GM23248 (cell line): Measurements from ENCODE around the gene COL26A1.

Experiments used
- EZH2 ChIP-seq: fragments of 200-600 bp; sonication (generic); IDR thresholded peaks from 2 replicates; pipeline ENCODE4 v1.6.1; 2018; ENCODE audit warnings: antibody characterized with exemption, mild to moderate bottlenecking; ENCODE audit not compliant: insufficient read depth, poor library complexity, severe bottlenecking
- EZH2phosphoT487 ChIP-seq: fragments of 200-600 bp; sonication (generic); IDR thresholded peaks from 2 replicates; pipeline ENCODE4 v1.6.1; 2018; ENCODE audit warnings: antibody characterized with exemption, moderate library complexity, mild to moderate bottlenecking, low read depth; ENCODE audit not compliant: insufficient read depth

DNA sequence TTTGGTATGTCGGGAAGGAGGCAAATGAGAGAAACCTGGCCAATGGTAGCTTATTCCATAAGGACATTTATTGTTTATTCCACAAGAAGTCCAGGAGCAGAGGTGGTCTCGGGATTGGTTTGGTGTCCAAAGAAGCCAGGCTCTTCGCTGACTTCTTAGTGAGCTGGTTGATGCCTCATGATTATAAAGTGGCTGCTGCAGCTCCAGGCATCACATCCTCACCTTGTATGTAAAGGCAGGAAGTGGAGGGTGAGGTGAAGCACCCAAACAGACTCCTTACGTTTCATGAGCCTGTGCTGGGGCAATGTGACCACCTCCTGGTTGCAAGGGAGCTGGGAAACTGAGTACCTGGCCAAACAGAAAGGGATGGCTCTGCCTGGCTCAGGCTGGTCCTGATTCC, 174.0 kb downstream of the COL26A1 start:
- no peak for TF ChIP-seq EZH2phosphoT487
- TF ChIP-seq EZH2 = no peak
